Activated CD8-positive, alpha-beta memory T cell treated with anti-CD3 and anti-CD28 coated beads for 4 hours (primary cell): ENCODE data around the gene HOXB8.
A peak's percentile ranks its signal among the peaks of the same experiment; 100 is the strongest.

Experiments used
- DNase-seq, 2 donors: peaks; one replicate each; pipeline ENCODE4 v3.0.0-alpha.2; 2020; ENCODE audit warnings: low read depth in 2 of 2

Gene HOXB8

DNA sequence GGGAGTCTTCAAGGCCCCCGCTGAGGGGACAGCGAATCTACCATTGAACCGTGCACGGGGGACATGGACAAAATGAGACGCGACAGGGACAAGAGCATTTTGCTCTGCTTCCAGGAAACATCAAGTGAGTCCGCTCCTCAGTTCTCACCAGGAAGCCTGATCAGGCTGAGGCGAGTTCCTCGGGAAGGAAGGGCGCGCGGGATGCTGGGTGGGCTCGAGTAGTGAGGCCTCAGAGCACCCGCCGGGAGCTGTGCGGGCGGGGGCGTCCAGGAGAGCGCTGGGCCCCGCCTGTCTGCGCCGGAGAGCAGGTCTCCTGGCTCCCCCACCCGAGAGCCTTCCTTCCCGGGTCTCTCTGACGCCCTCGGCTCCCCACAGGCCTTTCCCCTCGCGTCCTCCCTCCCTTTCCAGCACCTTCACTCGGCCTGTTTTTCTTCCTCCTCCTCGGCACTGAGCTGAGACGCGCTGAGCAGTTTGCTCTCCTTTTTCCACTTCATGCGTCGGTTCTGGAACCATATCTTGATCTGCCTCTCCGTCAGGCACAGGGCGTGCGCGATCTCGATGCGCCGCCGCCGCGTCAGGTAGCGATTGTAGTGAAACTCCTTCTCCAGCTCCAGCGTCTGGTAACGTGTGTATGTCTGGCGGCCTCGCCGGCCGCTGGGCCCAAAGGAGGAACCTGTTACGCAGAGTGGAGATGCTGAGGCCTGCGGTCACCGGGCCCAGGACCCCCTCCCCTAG is 18.9 kb downstream of the HOXB8 start:
- DNase-seq: no peak

DNA sequence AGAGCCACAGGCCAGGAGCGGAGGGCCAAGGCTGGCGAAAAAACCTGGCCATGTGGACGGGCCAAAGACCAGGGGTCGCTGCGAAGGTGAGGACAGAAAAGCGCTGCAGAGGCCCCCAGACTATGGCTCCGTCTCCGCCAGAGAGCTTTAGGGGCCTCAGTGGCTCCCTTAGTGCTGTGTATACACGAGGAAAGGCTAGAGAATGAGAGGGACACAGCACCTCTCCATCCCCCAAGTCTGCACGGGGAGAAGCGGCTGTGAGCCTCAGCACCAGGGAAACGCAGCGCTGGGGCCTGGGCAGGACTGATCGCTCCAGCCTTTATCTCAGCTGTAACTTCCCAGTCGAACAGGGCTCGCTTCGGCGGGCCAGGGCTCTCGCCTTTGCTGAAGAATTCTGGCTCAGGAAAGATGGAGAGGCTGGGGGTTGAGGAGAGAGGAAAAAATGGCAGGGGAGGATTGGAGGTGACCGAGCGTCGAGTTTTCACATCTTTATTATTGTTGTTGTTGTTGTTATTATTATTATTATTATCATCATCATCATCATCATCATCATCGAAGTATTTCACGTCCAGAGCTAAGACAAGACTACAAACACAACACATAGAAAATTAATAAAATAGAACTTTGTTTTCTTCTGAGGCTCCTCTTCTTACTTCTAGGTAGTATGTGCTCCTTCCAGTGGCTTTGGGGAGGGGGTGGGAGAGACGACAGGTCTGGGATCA is 19.7 kb downstream of the HOXB8 start:
- no peak for DNase-seq

DNA sequence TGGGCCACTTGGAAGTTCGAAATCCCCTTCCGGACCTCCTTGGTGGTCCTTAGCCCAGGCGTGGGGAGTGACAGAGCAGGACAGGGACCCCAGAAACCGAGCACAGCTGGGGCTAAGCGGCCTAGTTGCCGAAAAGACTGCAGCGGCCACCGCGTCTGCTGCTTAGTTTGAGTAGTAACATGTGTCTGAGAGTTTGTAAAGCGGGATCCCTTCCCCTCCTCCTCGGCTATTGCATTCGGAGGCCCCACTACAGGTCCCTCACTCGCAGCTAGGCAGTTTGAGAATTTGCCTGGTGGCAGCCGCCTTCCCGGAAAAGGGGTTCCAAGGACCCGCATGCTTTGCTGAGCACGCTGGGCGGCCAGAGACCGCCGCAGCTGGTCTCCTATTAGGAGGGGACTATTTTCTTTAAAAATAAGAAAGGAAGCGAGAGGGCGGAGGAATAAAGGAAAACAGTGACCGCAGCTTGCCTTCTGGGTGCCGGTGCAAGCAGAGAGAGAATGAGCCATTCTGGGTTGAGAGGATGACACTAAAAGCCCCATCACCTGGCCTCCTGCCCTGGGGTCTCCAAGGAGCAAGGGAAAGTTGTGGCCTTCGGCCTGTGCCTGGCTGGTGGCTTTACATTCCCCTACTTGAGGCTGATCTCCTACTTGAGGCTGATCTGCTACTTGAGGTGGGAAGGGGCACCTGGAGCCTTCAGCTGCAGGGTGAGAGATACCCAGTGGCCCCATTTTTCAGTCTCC is 20.4 kb downstream of the HOXB8 start:
- DNase-seq: no peak

DNA sequence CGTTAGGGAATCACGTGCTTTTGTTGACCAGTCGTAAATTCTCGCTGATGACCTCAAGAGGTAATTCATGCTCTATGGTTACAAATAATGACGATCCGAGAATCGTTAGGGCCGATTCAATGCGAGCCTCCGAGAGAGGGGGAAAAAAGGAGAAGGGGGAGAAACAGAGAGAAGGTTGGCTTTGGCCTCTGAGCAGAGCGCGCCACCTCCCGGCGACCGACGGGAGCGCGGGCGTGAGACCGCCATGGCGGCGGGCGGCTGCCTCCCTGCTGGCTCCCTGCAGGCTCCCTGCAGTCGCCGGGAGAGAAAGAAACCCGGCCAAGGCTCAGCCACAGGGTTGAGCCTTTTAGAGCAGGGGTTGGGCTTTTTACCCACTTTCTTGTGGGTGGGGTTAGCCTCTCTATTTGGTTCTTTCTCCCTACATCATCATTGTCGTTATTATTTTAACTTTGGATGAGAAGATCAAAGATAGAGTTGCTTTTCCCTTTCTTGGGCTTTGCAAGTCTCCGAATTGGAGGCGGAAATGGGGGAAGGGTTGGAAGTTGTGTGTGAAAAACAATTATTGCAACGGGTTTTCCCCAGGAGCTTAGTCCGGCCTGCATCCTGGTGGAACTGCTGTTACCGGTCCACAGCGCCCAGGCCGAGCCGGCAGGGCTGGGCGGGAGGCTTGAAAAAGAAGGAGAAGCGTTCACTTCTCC is 21.1 kb downstream of the HOXB8 start:
- peak in 1 of 2 donors; percentile 61 for DNase-seq

DNA sequence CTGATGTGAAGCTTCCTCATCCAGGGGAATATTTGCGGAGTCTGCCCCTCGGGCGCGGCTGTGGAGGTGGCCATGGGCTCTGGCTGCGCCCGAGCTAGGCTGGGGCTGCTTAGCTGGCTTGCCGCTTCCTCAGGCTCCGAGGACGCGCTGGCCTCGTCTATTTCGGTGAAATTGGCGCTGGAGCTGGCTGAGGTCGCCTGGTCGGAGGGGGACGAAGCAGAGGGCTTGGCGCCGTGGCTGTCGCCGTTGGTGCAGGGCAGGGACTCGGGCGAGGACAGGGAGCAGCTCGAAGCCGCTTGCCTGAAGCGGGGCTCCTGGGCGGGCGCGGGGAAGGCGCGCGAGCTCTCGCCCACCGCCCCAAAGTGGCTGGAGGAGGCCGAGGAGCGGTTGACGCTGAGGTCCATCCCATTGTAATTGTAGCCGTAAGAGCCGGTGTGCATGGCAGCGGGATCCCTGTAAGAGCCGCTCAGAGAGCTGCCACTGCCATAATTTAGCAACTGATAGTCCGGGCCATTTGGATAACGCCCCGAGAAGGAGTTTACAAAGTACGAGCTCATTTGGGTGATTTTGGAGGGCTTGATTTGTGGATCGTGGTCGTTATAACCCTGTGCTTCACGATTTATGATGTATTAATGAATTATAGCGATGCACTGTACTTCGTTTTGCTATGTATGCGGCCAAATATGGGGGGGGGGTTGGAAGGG is 21.8 kb downstream of the HOXB8 start, which contains the start of gene HOXB5:
HOXB5 (minus strand) TSS at position 654 of the 704 bp plus-strand sequence; CDS start at position 557, 97 bp downstream.
- DNase-seq: no peak

DNA sequence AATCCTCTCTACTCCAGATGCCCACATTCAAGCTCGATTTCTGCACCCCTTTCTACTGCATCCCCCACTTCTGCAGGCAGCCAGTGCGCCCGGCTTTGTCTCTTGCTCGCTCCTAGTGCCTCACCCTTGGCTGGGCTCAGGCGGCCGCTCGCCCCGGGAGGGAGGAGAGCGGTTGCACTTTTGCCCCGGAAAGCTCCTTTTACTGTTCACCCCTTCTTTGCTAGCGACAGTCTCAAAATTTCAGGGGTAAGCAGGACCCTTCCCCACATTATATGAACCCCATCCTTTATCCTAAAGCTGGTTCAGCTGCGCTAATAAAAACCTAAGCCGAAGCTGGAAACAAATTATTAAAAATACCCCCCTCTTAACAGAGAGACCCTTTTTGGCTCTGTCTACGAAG is 22.5 kb downstream of the HOXB8 start:
- no peak for DNase-seq

DNA sequence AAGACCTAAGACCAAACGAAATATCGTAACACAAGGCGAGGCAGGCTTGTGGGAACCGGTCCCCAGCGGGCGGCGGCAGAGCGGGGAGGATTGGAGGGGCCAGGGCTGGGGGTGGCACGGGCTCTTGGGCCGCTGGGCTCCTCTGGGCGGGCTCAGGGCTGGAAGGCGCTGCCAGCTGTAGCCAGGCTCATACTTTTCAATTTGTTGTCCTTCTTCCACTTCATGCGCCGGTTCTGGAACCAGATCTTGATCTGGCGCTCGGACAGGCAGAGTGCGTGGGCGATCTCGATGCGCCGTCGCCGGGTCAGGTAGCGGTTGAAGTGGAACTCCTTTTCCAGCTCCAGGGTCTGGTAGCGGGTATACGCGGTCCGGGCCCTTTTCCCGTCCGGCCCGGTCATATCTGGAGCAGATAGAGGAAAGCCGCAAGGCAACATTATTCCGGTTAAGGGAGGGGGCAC is 23.0 kb downstream of the HOXB8 start:
- no peak for DNase-seq

DNA sequence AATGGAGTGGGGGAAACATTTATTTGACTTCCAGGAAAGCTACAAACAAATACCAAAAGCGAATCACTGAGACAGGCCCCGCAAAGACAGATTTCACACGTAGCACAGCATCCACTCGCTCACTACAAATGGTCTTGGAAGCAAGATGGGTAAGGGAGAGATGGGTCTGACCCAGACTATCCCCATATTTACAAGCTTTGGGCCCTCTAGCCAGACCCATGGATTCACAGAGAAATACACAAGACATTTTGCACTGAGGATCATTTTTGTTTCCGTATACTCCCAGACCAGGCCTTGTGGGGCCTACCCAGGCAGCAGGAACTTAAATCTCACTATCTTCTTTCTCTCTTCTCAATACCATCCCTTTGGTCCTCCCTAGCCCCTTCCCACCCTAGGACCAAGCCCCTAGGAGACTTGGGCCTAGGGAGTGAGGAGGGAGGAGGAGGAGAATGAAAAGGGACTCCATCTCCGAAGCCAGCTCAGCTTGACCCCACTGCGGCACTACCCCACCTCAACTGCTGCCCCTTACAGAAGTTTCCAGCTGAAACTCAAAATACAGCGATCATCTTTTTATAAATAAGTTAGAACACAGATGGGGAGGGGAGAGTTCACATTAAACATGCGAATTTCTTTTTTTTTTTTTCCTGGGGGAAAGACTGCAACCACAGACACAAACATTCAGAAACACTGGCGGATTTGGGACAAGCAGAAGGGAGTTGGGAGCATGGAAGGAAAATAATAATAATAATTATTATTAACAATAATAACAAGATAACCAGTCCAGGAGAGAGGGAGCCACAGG is 23.6 kb downstream of the HOXB8 start:
- DNase-seq: no peak

DNA sequence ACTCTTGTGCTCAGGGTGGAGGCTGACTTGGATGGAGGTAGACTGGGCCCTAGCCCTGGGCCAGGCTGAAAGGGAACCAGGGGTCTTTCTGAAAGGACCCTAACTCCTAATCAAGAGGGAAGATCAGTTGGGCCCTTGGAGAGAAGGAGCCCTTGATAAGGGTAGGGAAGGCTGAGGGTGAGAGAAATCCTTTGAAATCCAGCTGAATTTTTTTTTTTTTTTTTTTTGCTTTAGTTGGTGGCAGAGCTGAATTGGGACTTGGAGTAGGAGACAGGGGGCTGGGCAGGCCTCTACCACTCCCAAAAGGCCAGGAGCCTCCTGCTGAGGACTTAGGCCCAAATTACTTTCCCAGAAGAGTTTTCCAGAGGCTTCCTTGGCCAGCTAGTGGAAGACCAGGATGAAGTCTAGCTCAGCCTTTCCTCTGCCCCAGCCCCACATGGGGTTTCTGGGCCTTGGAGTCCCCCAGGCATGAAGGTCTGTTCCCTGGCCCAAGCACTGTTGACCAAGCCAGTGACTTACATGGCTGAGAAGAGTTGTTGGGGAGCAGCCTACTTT is 24.4 kb downstream of the HOXB8 start:
- no peak for DNase-seq

DNA sequence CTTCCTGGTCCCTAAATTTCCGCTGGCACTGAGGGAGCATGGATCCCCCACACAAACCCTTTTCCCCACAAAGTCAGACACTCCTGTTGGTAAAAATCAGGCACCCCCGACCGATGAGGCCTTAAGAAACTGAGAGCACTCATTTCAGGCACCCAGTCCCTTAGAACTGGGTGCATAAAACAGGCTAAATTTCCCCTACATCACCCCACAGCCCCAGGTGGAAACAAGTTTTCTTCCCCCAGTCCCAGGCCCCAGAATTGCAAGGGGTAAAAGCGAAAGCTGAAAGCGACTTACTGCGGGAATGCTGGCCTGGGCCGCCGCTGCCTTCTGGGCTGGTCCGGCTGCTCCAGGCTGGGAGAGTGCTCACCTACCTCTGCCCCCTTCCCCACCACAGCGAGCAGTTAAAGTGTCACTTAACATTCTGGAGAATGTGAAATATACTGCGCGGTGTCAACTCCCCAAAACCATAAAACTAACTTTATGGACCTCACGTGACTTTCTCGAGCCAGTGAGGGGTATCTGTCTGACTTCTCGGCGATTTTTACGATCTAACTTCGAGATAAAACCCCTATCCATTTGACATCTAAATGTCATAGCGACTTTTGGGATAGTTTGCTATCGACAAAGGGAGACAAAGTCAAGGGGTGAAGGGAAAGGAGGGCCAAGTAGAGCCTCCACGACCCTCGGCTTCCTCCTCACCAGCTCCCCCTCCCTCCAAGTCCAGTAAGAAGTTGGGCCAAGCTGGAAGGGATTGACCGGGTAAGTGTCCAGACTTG is 25.1 kb downstream of the HOXB8 start, which contains the start of gene HOXB3:
HOXB3 (minus strand) TSS at position 411 of the 776 bp plus-strand sequence. CDS start 37,767 bp downstream, outside the sequence.
- DNase-seq: no peak

DNA sequence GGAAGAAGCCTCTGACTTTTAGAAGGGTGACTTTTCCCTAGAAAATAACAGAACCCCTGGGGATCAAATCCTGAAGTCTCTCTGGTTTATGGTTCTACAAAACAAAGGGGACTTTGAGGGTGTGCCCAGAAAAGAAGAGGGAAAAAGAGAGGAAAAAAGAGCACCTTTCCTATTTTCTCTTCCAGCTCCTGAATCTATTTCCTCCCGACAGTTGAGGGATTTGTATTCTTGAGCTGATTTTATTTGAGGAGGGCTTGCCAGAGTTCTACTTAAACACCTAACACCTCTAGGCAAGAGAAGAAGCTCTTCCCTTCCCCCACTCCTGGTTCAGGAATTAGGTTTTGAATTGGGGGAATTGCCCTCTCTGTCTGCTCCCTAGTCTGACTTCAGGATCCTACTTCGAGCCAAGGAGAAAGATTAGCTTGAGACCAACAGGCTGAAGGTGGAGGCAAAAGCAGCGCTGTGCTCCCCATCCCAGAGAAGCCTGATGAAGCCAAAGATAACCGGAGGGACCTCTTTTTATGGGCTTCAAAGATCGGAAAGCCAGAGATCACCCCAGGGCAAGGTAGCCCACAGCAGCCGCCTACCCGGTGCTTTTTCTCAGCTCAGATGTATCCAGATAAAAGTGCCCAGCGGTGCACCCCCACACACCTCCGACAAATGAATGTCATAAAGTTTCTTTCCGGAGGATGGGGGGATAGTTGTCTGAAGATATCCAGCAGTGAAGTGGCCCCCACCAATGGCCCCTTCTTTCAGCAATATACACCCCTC is 25.8 kb downstream of the HOXB8 start:
- DNase-seq: no peak

DNA sequence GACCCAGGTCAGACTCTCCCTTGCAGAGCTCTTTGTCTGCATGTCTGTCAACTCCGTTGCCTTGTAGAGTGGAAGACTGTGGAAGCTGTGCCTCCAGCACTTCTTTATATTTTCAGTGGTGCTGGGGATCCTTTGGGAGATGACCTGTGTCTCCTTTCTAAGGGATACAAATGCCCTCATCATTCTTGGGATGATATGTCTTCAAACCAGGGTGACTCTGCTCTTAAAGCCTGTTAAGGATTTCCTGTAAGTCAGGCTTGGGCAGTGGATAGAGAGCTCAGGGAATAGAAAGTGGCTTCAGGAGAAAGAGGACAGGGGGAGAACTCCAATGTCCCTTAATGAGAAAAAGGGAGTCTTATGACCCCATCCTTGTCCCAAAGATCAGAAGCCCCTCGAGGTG is 26.6 kb downstream of the HOXB8 start:
- DNase-seq: no peak

DNA sequence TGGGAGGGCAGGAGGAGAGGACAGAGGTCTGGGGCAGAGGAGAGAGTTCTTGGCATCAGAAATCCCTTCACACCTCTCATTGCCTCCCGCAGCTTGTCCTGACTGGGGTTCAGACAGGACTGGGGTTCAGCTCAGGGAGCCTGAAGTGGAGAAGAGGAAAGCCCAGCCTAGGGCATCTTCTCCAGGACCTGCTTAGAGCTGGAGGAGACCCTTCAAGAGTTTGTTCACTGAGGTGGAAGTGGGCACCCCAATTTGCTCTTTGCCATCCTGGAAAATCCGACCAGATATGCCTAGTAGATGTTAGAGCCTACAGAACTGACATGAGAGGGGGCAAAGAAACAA is 27.0 kb downstream of the HOXB8 start:
- no peak for DNase-seq

DNA sequence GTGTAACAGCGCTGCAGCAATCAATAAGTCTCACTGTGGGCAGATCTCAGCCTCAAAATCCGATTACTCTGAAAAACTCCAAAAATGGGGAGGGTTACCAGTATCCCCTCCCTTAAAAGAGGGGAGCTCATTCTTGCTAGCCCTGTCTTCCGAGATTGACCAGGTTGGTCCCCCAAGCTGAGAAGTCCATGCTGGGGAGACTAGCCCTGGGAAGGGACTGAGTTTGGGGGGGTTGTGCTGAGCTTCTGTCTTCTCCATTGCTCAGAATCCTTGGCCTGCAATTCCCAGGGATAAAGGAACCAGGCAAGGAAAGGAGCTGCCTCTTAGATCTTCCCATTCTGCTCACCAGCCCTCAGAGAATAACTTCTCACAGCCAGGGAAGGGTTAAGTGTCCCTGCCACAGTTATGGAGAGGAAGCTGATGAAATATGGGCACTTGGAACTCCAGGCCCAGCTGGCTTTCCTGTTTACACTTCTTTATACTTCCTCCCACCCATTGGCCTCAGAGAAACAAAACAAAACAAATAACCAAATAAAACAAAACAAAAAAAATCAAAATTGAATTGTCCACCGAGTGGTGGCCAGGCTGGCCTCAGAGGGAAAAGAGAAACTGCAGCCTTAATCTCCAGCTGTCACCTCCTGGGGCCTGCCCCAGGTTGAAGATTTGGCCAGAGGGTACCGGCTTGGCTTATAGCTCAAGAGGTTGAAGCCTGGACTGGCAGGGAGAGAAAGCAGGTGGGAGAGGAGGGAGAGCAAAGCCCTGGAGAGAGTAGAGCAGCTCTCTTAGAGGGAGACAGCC is 27.6 kb downstream of the HOXB8 start:
- no peak for DNase-seq

DNA sequence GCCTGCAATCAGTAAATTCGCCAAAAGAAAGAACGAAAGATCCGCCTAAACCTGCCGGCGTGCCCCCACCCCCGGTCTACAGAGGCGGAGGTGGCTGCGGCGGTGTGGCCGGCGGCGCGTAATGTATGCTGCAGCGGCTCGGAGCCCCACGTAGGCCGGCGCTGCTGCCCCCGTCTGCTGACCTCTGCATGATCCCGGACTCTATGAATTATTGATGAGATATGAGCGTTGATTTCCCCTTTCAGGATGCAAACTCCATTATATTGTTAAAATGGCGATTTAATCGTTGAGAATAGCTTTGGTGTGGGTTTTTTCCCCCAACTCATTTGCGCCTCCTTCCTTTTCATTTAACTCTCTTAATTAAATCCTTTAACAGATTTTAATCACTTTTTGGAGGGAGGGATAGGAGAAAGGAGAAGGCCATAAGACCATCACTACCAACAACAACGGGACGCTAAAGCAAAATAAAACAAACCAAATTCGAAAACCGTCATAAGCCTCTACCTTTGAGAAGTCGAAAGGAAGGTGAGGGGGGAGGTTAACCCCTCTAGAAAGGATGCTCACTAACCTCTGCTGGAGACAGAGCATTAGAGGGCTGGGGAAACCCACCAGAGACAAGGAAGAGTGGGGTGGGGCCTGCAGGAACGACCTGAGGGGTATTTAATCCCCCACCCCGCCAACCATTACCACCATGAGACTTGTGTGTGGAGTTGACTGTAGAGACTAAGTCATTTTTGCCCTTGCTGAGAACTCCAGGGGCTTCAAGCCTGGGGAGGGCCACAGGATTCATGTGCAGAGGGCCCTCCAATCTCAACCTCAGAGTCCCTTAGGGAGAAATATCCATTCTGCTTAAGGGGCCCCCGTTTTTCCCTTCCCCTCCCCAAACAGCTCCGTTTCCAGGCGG is 28.5 kb downstream of the HOXB8 start:
- no peak for DNase-seq

DNA sequence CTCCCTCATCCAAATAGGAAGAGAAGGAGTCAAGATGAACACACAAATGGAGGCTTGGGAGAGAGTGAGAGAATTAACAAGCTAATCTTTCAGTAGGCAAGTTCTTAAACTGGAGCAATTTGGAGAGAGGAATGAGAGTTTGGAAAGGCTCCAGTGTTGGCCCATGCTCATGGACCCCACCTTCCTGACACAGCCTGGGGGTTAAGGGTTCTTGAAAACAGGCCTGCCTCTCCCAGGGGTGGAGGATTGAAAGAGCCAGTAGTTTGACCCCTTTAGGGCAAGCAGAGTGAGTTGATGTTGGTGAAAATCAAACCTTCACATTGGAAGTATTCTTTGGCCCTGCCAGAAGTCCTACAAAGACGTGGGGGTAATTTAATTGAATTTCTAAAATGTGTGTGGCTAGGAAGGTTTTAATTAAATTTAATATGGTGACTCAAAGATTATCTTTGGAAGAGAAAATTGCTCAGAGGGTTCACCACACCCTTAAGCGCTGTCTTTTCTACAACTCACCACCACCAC is 30.8 kb downstream of the HOXB8 start:
- DNase-seq: no peak
